Prostate gland (tissue), 2 donors: ENCODE measurements around the gene HNF1A.
A peak's percentile ranks its signal among the peaks of the same experiment; 100 is the strongest.

Source experiments
- CTCF ChIP-seq, 4 experiments: fragments of 200-600 bp in 2 of 4; fragments of 450-650 bp in 2 of 4; sonication (generic) in 2 of 4; IDR thresholded peaks; 1 replicate in 3 of 4; 2 replicates in 1 of 4; pipeline ENCODE4 v1.5.1; 2016 to 2019; ENCODE audit warnings: antibody characterized with exemption in 4 of 4, mild to moderate bottlenecking in 2 of 4, moderate library complexity in 2 of 4
- POLR2A ChIP-seq: fragments of 450-650 bp; IDR thresholded peaks from one replicate; pipeline ENCODE4 v1.6.1; 2016; ENCODE audit warnings: antibody characterized with exemption, mild to moderate bottlenecking
- POLR2AphosphoS5 ChIP-seq: sonication (generic); formaldehyde crosslinking; IDR thresholded peaks from one replicate; pipeline ENCODE4 v1.6.1; 2017; ENCODE audit warnings: antibody characterized with exemption

DNA sequence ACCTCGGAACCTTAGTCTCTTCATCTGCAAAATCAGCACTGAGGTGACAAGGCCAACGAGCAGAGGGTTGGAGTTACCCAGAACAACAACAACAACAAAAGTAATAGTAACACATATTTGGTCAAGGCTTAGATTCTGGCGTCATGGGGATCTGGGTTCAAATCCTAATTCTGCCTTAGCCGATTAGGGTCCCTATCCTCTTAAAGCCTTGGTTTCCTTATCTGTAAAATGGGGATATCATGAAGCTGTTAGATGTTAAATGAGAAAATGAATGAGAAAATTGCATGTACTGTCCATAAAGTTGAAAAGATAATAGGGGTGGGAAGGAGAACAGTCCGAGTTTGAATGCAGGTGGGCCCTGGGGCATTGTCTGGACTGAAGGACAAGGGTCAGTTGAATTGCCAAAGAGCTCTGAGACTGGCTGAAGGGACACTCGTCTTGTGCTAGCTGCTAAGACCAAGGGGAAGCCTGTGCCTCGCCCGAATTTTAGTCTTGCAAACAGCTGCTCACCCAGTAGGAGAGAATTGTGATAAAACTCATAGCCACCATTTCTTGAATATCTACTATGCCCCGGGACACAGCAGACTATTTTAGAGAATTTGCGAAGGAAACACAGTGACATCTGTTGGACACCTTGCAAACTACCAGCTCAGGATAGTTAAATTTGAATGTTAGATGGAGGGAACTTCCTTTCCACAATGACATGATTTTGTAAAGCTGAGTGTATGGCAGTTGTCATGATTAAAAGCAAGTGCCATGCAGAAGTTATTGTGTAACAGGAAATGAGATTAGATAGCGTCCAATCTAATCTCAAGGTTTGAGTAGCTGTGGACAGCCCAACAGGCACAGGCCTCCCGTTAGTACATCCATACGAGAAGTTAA, 6.8 kb upstream of the HNF1A start:
- TF ChIP-seq CTCF (IDR thresholded peaks at IDR 0.05), result peak; percentile 19 to 78 (median 62)
- peak; percentile 49 for TF ChIP-seq POLR2AphosphoS5
- no peak for TF ChIP-seq POLR2A
